COLO668 (cell line): Measurements from ENCODE around the gene SAP30BP.

ENCODE experiments used
- DNase-seq: peaks from one replicate; lab custom pipeline; 2025; ENCODE audit not compliant: unreplicated experiment; lab: John Stamatoyannopoulos, UW

SAP30BP gene

DNA sequence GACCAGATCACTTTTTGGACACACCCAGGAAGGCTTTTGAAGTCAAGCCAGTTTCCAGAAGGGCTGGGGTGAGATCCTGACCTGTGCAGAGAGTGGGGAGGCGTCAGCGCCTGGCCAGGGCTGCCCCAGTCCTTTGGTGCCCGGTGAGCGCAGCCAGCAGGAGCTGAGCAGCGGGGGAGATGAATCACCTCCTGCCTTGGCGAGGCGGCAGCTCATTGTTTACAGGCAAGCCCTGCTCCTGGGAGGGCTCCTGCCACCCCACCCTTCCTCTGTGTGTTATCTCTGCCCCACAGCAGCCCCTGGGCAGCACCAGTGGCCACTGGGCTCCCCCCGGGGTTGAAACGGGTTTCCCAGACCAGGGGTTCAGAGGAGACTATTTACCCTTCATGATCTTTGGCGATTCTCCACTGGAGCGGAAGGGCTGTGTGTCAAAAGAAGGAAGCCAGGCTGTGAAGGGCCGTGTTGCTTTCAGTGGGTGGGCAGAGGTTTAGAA lies 40.0 kb downstream of the SAP30BP start:
- DNase-seq: no peak

GRCh38 chr17:75712446-75712845 lies 45.3 kb downstream of the SAP30BP start:
- DNase-seq: no peak

DNA sequence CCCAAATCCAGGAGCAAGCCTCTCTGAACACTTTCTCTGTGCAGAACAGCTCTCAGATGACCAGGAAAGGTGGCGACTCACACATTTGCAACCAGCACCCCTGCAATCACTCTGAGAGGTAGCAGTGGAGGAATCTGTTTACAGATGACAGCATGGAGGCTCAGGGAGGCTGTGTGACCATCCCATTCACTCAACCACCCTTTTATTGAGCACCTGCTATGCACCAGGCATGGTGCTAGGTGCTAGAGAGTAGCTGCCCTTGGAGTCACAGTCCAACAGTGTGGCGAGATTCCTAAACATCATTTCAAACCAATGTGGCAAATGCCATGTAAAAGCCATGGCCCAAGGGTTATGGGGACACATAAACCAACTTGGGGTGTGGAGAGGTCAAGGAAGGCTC lies 52.6 kb downstream of the SAP30BP start:
- DNase-seq: no peak

DNA sequence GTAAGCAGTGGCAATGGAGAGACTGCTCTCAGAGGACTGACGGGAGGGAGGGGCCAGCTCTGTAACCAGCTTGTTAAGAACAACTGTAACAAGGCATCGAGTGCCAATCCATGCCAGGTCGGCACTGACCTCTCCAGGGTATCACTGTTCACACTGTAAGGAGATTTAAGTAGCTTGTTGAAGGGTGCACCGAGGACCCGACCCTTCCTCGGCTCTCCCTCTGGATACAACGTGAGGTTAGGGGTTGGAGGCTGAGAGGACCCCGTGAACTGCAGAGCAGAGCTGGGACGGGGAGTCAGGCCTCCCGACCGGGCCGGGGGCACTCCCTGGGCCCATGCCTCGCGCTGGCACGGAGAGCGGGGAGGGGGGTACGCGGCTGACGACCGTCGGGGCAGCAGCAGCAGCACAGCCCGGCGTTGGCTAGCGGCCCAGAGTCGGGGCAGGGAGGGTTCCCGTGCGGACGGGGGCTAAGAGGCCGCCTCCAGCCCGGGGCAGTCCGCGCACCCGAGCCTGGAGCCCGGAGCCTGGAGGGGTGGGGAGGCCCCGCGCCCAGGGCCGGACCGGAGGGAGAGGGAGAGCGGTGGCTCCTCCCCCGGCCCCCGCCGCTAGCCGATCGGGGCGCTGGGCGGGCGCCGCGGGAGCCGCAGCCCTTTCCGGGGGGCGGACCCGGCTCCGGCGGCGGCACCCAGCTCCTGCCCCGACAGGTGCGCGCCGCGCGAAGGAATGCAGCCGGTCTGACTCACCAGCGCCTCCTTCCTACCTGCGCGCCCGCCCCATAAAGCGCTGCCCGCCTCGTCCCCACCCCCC lies 53.7 kb downstream of the SAP30BP start, which contains the start of gene ITGB4:
TSS of gene ITGB4 (plus strand) at position 804 of the 807 bp plus-strand sequence. CDS start 3,245 bp downstream, outside the sequence.
- peak; percentile 64 for DNase-seq

GRCh38 chr17:75721463-75722011 lies 54.4 kb downstream of the SAP30BP start:
- DNase-seq: no peak

DNA sequence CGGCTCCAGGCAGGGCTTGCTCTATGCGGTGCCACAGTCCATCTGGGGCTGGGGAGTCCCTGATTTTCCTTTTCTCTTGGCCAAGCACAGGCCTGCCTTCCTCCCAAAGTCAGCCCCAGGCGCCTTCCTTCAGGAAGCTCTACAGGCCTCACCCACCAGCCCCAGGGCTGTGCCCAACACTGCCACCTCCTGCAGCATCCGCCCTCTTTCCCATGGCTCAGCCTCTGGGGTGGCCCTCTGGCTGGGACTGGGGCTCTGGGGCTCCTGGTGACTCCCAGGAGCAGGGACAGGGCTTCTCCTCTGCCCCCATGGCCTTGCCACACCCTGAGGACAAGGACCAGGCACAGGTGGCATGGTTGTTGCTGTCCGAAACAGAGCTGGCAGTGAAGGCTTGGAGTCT lies 54.9 kb downstream of the SAP30BP start:
- DNase-seq: no peak

- DNase-seq: no peak
Observed at GRCh38 chr17:75722542-75723095, 55.5 kb downstream of the SAP30BP start.

DNA sequence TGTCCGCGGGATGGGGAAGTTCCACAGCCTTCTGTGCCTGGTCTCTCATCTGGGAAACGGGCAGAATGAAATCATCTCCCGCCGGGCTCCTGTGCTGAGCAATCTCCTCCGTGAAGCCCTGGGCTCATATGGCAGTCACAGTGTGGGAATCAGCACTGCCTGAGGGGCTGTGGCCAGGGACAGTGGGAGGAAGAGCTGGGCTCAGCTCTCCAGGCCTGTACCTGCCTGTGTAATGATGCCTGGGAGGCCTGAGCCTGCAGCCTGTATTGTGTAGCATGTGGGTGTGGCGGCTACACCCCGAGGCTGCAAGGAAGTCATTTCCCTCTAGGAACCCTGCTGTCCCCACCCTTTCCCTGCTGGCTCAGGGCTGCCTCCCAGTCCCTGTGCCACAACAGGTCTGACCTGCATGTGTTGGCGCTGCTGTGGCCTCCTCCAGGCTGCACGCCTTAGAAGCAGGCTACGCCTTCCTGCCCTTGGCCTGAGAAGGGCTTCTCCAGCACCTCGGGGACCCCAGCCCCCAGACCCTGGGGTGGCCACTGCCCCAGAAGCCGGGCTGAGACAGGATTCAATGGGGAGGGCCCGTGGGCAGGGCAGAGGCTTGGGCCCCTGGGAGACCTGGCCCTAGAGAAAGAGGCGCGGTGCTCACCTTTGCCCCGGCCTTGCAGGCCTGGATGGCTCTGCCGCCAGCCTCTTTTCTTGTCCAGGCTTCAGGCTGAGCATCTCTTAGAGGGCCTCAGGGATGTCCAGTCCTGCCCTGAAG lies 56.2 kb downstream of the SAP30BP start:
- peak; percentile 21 for DNase-seq

DNA sequence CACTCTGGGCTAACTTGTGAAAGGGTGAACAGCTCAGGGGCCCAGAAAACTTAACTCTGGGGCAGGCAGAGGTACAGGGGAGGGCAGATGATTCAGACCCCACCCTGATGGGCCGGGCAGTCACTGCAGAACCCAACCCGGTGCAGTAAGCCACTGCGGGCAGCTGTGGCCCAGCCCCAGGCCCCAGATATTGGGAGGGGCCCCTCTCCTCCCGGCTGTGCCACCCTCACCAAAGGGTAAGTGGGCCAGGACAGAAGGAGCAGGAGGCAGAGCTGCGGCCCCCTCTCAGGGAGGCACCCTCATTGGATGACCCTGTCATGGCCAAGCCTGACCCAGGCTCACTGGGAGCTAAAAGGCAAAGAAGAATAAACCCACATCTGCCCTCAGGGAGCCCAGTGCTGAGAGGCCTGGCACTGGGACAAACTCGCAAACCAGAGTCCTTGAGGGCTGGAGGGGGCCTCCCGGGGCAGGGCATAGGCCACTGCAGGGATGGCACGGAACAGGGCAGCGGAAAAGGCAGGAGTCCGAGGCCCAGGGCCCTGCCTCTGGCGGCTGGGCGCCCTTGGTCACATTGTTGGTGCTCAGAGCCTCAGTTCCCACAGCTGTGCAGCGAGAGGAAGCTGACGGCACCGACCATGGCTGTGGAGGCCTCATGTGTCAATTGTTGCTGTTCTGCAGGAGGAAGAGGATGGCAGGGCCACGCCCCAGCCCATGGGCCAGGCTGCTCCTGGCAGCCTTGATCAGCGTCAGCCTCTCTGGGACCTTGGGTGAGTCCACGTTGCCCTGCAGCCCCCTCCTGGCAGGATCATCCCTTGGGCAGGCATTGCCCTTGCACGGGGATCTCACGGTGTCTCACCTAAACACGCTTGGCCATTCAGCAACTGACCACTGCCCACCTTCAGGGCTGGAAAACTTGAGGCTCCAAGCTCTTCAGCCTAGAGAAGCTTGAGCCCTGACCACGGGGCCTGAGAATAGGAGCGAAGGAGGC lies 57.2 kb downstream of the SAP30BP start:
- DNase-seq: no peak

GRCh38 chr17:75725504-75725903 lies 58.4 kb downstream of the SAP30BP start:
- no peak for DNase-seq

GRCh38 chr17:75727391-75727790 lies 60.3 kb downstream of the SAP30BP start:
- DNase-seq: no peak

- DNase-seq: no peak
Observed at GRCh38 chr17:75729351-75729750, 62.2 kb downstream of the SAP30BP start.

- DNase-seq: no peak
Observed at GRCh38 chr17:75730065-75730464, 62.9 kb downstream of the SAP30BP start.

DNA sequence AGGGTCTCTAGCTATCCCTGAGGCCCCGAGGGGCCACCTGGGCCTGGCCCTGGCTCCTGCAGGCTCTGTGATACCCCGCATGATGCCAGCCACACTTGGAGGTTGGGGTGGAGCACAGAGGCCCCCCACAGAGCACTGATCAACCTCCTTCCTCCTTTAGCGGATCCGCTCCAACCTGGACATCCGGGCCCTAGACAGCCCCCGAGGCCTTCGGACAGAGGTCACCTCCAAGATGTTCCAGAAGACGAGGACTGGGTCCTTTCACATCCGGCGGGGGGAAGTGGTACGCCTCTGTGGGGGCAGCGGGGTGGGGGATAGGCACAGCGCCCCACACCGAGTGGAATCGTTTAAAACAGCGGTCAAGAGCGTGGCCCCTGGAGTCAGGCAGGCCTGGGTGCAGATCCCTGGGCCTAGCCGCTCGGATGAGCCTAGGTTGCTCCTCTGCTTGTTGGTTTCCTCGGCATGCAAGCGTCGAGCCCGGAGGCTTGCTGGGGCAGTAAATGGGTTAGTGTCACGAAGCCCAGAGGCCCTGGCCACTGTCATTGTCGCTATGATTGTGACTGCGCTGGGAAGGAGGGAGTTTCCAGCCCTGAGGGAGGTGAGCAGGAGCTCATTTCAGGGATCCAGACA lies 64.1 kb downstream of the SAP30BP start:
- no peak for DNase-seq

DNA sequence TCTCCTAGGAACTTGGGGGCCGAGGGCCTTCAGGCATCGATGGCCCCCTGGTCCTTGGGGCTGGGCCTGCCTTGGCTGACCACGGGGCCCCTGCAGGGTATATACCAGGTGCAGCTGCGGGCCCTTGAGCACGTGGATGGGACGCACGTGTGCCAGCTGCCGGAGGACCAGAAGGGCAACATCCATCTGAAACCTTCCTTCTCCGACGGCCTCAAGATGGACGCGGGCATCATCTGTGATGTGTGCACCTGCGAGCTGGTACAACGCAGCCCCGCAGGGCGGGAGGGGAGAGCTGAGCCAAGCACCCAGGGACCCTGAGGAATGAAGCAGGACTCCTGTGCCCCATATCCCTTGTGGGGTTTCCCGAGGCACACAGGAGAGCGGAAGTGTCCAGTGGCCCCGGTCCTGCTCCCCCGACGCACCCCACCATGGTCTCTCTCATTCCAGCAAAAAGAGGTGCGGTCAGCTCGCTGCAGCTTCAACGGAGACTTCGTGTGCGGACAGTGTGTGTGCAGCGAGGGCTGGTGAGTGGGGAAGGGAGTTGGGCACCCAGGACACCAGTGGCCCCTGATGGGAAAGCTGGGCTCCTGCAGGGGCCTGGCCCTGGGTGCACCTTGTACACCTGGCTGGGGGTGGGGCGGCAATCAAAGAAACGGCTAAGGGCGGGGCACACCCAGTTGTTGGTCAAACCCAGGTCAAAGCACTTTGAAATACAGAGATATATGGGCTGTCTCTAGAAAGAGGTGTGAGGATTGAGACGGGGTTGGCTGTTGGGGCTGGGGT lies 64.8 kb downstream of the SAP30BP start:
- no peak for DNase-seq

DNA sequence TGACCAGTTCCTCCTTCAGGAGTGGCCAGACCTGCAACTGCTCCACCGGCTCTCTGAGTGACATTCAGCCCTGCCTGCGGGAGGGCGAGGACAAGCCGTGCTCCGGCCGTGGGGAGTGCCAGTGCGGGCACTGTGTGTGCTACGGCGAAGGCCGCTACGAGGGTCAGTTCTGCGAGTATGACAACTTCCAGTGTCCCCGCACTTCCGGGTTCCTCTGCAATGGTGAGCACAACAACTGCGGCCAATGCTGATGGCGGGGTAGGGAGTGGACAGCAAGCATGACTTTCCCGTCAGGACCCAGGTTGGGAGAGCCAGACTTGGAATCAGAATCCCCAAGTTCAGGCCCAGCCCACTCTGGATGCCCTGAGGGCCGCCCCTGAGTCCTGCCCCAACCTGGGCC lies 66.3 kb downstream of the SAP30BP start:
- DNase-seq: no peak

DNA sequence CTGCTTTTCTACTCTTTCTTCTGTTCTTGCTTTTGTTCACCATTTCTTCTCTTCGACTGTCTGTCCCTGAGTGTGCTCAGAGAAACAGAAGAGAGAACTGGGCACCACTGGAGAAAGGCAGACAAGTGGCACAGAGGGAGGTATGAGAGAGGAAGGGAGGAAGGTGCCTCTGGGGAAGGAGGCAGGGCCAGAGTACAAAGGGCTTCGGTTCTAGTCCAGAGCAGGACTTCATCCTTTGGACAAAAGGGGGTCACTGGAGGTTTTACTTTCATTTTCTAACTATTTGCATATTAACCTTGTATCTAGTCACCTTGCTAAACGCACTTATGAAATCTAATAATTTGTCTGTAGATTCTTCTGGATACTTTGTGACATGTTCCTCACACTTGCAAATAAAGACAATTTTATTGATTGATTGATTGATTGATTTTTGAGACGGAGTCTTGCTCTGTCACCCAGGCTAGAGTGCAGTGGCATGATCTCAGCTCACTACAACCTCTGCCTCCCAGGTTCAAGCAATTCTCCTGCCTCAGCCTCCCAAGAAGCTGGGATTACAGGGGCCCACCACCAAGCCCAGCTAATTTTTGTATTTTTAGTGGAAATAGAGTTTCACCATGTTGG lies 67.6 kb downstream of the SAP30BP start:
- DNase-seq: no peak

DNA sequence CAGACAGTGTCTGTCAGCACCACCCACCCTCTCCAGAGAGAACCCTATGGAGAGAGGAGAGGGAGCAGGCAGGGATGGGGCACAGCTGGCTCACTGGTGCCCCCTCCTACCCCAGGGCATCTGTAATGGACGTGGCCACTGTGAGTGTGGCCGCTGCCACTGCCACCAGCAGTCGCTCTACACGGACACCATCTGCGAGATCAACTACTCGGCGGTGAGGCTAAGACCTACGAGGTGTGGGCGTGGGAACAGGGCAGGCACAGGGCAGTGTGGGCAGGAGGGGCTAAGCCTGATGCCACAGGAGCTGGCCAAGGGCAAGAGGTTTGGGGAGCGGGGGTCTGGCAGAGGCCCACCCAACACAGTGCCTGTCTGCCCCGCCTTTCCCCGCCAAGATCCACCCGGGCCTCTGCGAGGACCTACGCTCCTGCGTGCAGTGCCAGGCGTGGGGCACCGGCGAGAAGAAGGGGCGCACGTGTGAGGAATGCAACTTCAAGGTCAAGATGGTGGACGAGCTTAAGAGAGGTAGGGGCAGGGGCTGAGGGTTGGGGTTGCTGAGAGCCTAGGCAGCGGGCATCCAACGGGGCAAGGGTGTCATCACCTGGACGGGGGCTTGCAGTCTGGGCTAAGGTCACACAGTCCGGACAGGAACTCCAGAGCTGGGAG lies 69.2 kb downstream of the SAP30BP start:
- DNase-seq: no peak
